PC-9 (cell line): Measurements from ENCODE around the gene UGGT2.

Experiments
- CTCF ChIP-seq: fragments of 200-600 bp; sonication (generic); conservative IDR thresholded peaks from 2 replicates; pipeline ENCODE4 v1.6.1; 2017; ENCODE audit warnings: mixed run types, antibody characterized with exemption, mild to moderate bottlenecking, moderate library complexity
- EZH2 ChIP-seq: fragments of 200-600 bp; sonication (generic); IDR thresholded peaks from 2 replicates; pipeline ENCODE4 v1.8.0; 2017; ENCODE audit warnings: antibody characterized with exemption, low read depth

GRCh38 chr13:95862408-95862807 is 190.8 kb downstream of the UGGT2 start:
- TF ChIP-seq CTCF (no peak), EZH2 (no peak)
